LNCaP clone FGC (cell line): ENCODE results near the gene SPAST.
A peak's percentile ranks its signal among the peaks of the same experiment; 100 is the strongest.
"Not testable (repeated sequence)": the region's sequence is repeated elsewhere in the genome, so short reads cannot be mapped to it uniquely, and the experiment has no call there.

ENCODE experiments used
- DNase-seq: peaks from one replicate; pipeline ENCODE4 v3.0.0-alpha.2; 2011; ENCODE audit warnings: low read depth
- H3K4me3 ChIP-seq: 2 replicates; pipeline ENCODE4 v1.5.1; 2011; ENCODE audit warnings: mild to moderate bottlenecking, low read depth, low read length, control low read depth
- CTCF ChIP-seq: IDR thresholded peaks from 2 replicates; pipeline ENCODE4 v1.5.1; 2012; ENCODE audit warnings: mild to moderate bottlenecking; ENCODE audit not compliant: control insufficient read depth, insufficient read depth; ENCODE audit errors: extremely low read depth

SPAST gene

GRCh38 chr2:32128636-32129035 lies 65.3 kb downstream of the SPAST start:
- DNase-seq: peak; percentile 74
- no peak overlapping the region for H3K4me3 ChIP-seq
- no peak for TF ChIP-seq CTCF

- no peak for TF ChIP-seq CTCF
- DNase-seq: no peak
- H3K4me3 ChIP-seq: no peak overlapping the region
These were observed 65.7 kb downstream of the SPAST start for GRCh38 chr2:32129086-32129485.

- no peak for DNase-seq
- TF ChIP-seq CTCF: 0 out of 2 replicates have a peak, but pooled peaks have one; percentile 15
- H3K4me3 ChIP-seq: no peak overlapping the region
These were observed 72.1 kb downstream of the SPAST start for GRCh38 chr2:32135409-32135808.

- no peak for TF ChIP-seq CTCF
- no peak for DNase-seq
- no peak overlapping the region for H3K4me3 ChIP-seq
These were observed 72.7 kb downstream of the SPAST start for GRCh38 chr2:32136097-32136496.

GRCh38 chr2:32151544-32151943 lies 88.2 kb downstream of the SPAST start:
- not testable (repeated sequence) for DNase-seq, H3K4me3 ChIP-seq

- H3K4me3 ChIP-seq: no peak overlapping the region
- no peak for TF ChIP-seq CTCF
- no peak for DNase-seq
These were observed 96.3 kb downstream of the SPAST start for GRCh38 chr2:32159678-32160077.

- no peak for TF ChIP-seq CTCF
- H3K4me3 ChIP-seq: no peak overlapping the region
These were observed 97.9 kb downstream of the SPAST start for GRCh38 chr2:32161296-32161695.

GRCh38 chr2:32164254-32164653 lies 100.9 kb downstream of the SPAST start:
- DNase-seq: not testable (repeated sequence)

More at GRCh38 chr2:32161296-32161695, 97.9 kb downstream of the SPAST start:
- DNase-seq: no peak

GRCh38 chr2:32165027-32165347 lies 101.6 kb downstream of the SPAST start:
- peak overlapping the region; percentile 95 for H3K4me3 ChIP-seq
- not testable (repeated sequence) for DNase-seq

More at GRCh38 chr2:32164254-32164653, 100.9 kb downstream of the SPAST start:
- H3K4me3 ChIP-seq: peak overlapping the region; percentile 95
